Tibial nerve (tissue), 4 donors: ENCODE results near the gene ARL8B.

Source experiments
- CTCF ChIP-seq, 5 experiments: fragments of 200-600 bp in 3 of 5; fragments of 450-650 bp in 2 of 5; sonication (generic) in 3 of 5; IDR thresholded peaks; one replicate each; pipeline ENCODE4 v1.5.1; 2016 to 2019; ENCODE audit warnings: antibody characterized with exemption in 5 of 5, mild to moderate bottlenecking in 3 of 5, moderate library complexity in 2 of 5
- EP300 ChIP-seq, 2 donors: sonication (generic); formaldehyde crosslinking; IDR thresholded peaks; one replicate each; pipeline ENCODE4 v1.6.1; 2017; ENCODE audit warnings: antibody characterized with exemption in 2 of 2, mild to moderate bottlenecking in 1 of 2
- POLR2A ChIP-seq, 2 donors: fragments of 450-650 bp; IDR thresholded peaks; one replicate each; pipeline ENCODE4 v1.6.1; 2017; ENCODE audit warnings: antibody characterized with exemption in 2 of 2, mild to moderate bottlenecking in 2 of 2, moderate library complexity in 2 of 2

GRCh38 chr3:5190147-5190791, 68.2 kb downstream of the ARL8B start:
- TF ChIP-seq CTCF (IDR thresholded peaks at IDR 0.05) = no peak
- no peak for TF ChIP-seq POLR2A (IDR thresholded peaks at IDR 0.05)
- no peak for TF ChIP-seq EP300 (IDR thresholded peaks at IDR 0.05)
